NT2/D1 (cell line): ENCODE data around the gene REPIN1.

Experiments used
- DNase-seq: peaks from one replicate; pipeline ENCODE4 v3.0.0-alpha.2; 2011; ENCODE audit warnings: low read depth, low spot score
- H3K27me3 ChIP-seq: 2 replicates; pipeline ENCODE4 v1.6.0; 2011; ENCODE audit warnings: mild to moderate bottlenecking; ENCODE audit not compliant: insufficient read length, insufficient read depth
- H3K36me3 ChIP-seq: 2 replicates; pipeline ENCODE4 v1.6.1; 2011; ENCODE audit warnings: mild to moderate bottlenecking, low read length, mixed read lengths; ENCODE audit not compliant: insufficient read depth, insufficient read length
- H3K4me1 ChIP-seq: 2 replicates; pipeline ENCODE4 v1.5.1; 2011; ENCODE audit not compliant: insufficient read depth, insufficient read length
- H3K4me3 ChIP-seq: 2 replicates; pipeline ENCODE4 v1.5.1; 2011; ENCODE audit warnings: low read depth; ENCODE audit not compliant: insufficient read length
- H3K9ac ChIP-seq: 2 replicates; pipeline ENCODE4 v1.6.0; 2011; ENCODE audit warnings: low read depth; ENCODE audit not compliant: insufficient read length
- H3K9me3 ChIP-seq: 2 replicates; pipeline ENCODE4 v1.5.1; 2011; ENCODE audit warnings: mild to moderate bottlenecking, low read length; ENCODE audit not compliant: insufficient read depth
- SUZ12 ChIP-seq: IDR thresholded peaks from 2 replicates; pipeline ENCODE4 v1.6.1; 2011; ENCODE audit not compliant: insufficient read length, insufficient read depth; ENCODE audit errors: extremely low read depth
- YY1 ChIP-seq: IDR thresholded peaks from 2 replicates; pipeline ENCODE4 v1.6.1; 2011; ENCODE audit not compliant: insufficient read length, insufficient read depth
- ZNF274 ChIP-seq: IDR thresholded peaks from 2 replicates; pipeline ENCODE4 v1.6.1; 2011; ENCODE audit warnings: mild to moderate bottlenecking, low read depth, low read length

The REPIN1 gene

GRCh38 chr7:150368096-150368883 lies at the start of gene REPIN1:
TSS of gene REPIN1 (plus strand) at chr7:150368822. CDS start at chr7:150369712, 890 bp downstream.
- Histone ChIP-seq H3K4me3 (peak within 1 kb of the TSS; percentile 77), H3K36me3 (peaks cover 39% of the 10 kb centered on the region), H3K27me3 (no peaks in the 10 kb centered on the region), H3K9ac (peak within 1 kb of the TSS; percentile 98), H3K4me1 (peaks cover 11% of the 10 kb centered on the region), H3K9me3 (no peaks in the 10 kb centered on the region)
- no peak for TF ChIP-seq ZNF274
- no peak for TF ChIP-seq SUZ12
- no peak for TF ChIP-seq YY1
- DNase-seq, result peak; percentile 77

GRCh38 chr7:150321788-150322113 lies 46.9 kb upstream of the REPIN1 start:
- Histone ChIP-seq H3K9ac (no peak overlapping the region), H3K9me3 (no peaks in the 10 kb centered on the region), H3K4me3 (no peak overlapping the region), H3K4me1 (peaks cover 2% of the 10 kb centered on the region), H3K27me3 (no peaks in the 10 kb centered on the region), H3K36me3 (peaks cover 17% of the 10 kb centered on the region)
- DNase-seq, result no peak
- no peak for TF ChIP-seq YY1
- TF ChIP-seq SUZ12, result no peak
- no peak for TF ChIP-seq ZNF274

GRCh38 chr7:150322114-150322832 lies 46.3 kb upstream of the REPIN1 start:
- peak overlapping the region; percentile 79 for H3K9ac ChIP-seq
- TF ChIP-seq YY1, result no peak
- no peaks in the 10 kb centered on the region for H3K27me3 ChIP-seq
- H3K36me3 ChIP-seq, result peaks cover 20% of the 10 kb centered on the region
- no peaks in the 10 kb centered on the region for H3K9me3 ChIP-seq
- H3K4me3 ChIP-seq, result peak overlapping the region; percentile 64
- peaks cover 2% of the 10 kb centered on the region for H3K4me1 ChIP-seq
- DNase-seq, result no peak

GRCh38 chr7:150322833-150323681 lies 45.6 kb upstream of the REPIN1 start, which contains the start of the genes ACTR3C and LRRC61:
TSS of gene ACTR3C (minus strand) at chr7:150323545. CDS start at chr7:150295296, 28,249 bp downstream.
TSS of gene LRRC61 (plus strand) at chr7:150323355. CDS start at chr7:150336862, 13,507 bp downstream.
- DNase-seq, result peak; percentile 77
- peaks cover 2% of the 10 kb centered on the region for H3K4me1 ChIP-seq
- no peaks in the 10 kb centered on the region for H3K9me3 ChIP-seq
- no peaks in the 10 kb centered on the region for H3K27me3 ChIP-seq
- peak within 1 kb of the TSS; percentile 64 for H3K4me3 ChIP-seq
- TF ChIP-seq SUZ12, result no peak
- no peak for TF ChIP-seq YY1
- no peak for TF ChIP-seq ZNF274
- H3K36me3 ChIP-seq, result peaks cover 26% of the 10 kb centered on the region
- peak within 1 kb of the TSS; percentile 79 for H3K9ac ChIP-seq

- no peaks in the 10 kb centered on the region for H3K9me3 ChIP-seq
- H3K9ac ChIP-seq, result peak overlapping the region; percentile 72
- H3K4me3 ChIP-seq, result peak overlapping the region; percentile 64
- peaks cover 34% of the 10 kb centered on the region for H3K36me3 ChIP-seq
- DNase-seq, result no peak
- H3K4me1 ChIP-seq, result peaks cover 2% of the 10 kb centered on the region
- H3K27me3 ChIP-seq, result no peaks in the 10 kb centered on the region
- TF ChIP-seq YY1 (no peak), ZNF274 (no peak), SUZ12 (no peak)
Observed at GRCh38 chr7:150323682-150324372, 44.8 kb upstream of the REPIN1 start.

- Histone ChIP-seq H3K27me3 (no peaks in the 10 kb centered on the region), H3K9me3 (no peaks in the 10 kb centered on the region), H3K4me1 (peaks cover 2% of the 10 kb centered on the region), H3K36me3 (peaks cover 34% of the 10 kb centered on the region), H3K4me3 (peak overlapping the region; percentile 64), H3K9ac (peak overlapping the region; percentile 33)
- TF ChIP-seq YY1 (no peak), SUZ12 (no peak), ZNF274 (no peak)
- no peak for DNase-seq
Observed at GRCh38 chr7:150324373-150324961, 44.2 kb upstream of the REPIN1 start.
